NB4 (cell line): ENCODE data around the gene CDK5R2.
A peak's percentile ranks its signal among the peaks of the same experiment; 100 is the strongest.

Experiments used
- DNase-seq: peaks from one replicate; pipeline ENCODE4 v3.0.0; 2010; ENCODE audit warnings: low read depth
- H3K4me3 ChIP-seq: one replicate; pipeline ENCODE4 v1.5.1; 2011; ENCODE audit warnings: mild to moderate bottlenecking, low read depth, low read length, moderate library complexity
- CTCF ChIP-seq: IDR thresholded peaks from one replicate; pipeline ENCODE4 v1.5.1; 2012; ENCODE audit warnings: low read depth, low read length
- MYC ChIP-seq: IDR thresholded peaks from 2 replicates; pipeline ENCODE4 v1.6.1; 2011; ENCODE audit warnings: low read depth, low read length
- POLR2A ChIP-seq: IDR thresholded peaks from 2 replicates; pipeline ENCODE4 v1.6.1; 2011; ENCODE audit warnings: mild to moderate bottlenecking; ENCODE audit not compliant: insufficient read length; ENCODE audit errors: extremely low read depth
- TF ChIP-seq, protein P1 (sequence below): IDR thresholded peaks from 2 replicates; pipeline ENCODE4 v1.6.1; 2011; ENCODE audit warnings: low read depth, low read length

CDK5R2 gene

DNA sequence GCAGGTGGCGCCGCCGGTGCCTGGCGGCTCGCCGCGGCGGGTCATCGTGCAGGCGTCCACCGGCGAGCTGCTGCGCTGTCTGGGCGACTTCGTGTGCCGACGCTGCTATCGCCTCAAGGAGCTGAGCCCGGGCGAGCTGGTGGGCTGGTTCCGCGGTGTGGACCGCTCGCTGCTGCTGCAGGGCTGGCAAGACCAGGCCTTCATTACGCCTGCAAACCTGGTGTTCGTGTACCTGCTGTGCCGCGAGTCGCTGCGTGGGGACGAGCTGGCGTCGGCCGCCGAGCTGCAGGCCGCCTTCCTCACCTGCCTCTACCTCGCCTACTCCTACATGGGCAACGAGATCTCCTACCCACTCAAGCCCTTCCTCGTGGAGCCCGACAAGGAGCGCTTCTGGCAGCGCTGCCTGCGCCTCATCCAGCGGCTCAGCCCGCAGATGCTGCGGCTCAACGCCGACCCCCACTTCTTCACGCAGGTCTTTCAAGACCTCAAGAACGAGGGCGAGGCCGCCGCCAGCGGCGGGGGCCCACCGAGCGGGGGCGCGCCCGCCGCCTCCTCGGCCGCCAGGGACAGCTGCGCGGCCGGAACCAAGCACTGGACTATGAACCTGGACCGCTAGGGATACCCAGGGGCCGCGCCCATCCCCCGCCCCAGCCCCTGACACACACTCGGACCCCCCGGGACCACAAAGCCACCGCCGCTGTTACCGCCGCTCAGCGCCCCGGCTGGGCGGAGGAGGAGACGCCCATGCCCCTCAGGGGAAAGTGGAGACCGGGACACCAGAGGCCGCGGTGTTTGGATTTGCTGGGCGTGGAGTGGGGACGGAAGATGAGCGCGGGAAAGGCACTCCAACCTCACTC lies 1.1 kb downstream of the CDK5R2 start:
- no peak for DNase-seq
- no peak overlapping the region for H3K4me3 ChIP-seq

GRCh38 chr2:218961229-218961628 lies 1.8 kb downstream of the CDK5R2 start:
- H3K4me3 ChIP-seq = no peak overlapping the region
- DNase-seq = no peak
- no peak for TF ChIP-seq POLR2A
- no peak for TF ChIP-seq CTCF
- TF ChIP-seq, protein P1, sequence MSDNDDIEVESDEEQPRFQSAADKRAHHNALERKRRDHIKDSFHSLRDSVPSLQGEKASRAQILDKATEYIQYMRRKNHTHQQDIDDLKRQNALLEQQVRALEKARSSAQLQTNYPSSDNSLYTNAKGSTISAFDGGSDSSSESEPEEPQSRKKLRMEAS = no peak
- TF ChIP-seq MYC = no peak

More for the DNA sequence above, 1.1 kb downstream of the CDK5R2 start:
- TF ChIP-seq MYC = no peak
- TF ChIP-seq POLR2A = no peak
- TF ChIP-seq, protein P1 = no peak
- TF ChIP-seq CTCF = no peak

GRCh38 chr2:218961651-218962570 lies 2.4 kb downstream of the CDK5R2 start:
- TF ChIP-seq, protein P1 = no peak
- TF ChIP-seq CTCF (no peak), POLR2A (no peak), MYC (no peak)
- H3K4me3 ChIP-seq = no peak overlapping the region
- no peak for DNase-seq

- H3K4me3 ChIP-seq = no peak overlapping the region
- TF ChIP-seq, protein P1 = no peak
- TF ChIP-seq MYC (no peak), POLR2A (no peak), CTCF (no peak)
- DNase-seq = peak; percentile 65
These were observed 3.5 kb downstream of the CDK5R2 start for GRCh38 chr2:218962859-218963492.

GRCh38 chr2:218963601-218964000 lies 4.1 kb downstream of the CDK5R2 start:
- TF ChIP-seq MYC (no peak), CTCF (no peak), POLR2A (no peak)
- TF ChIP-seq, protein P1 = no peak
- H3K4me3 ChIP-seq = no peak overlapping the region
- no peak for DNase-seq
